ENCODE data around the gene TCERG1.
"Not testable (repeated sequence)": the region's sequence is repeated elsewhere in the genome, so short reads cannot be mapped to it uniquely, and the experiment has no call there.

The TCERG1 gene

GRCh38 chr5:146549615-146550014 lies 102.5 kb downstream of the TCERG1 start:
- Histone ChIP-seq H3K27ac (no peak overlapping the region), H3K9me3 (ENCODE audit: low read depth, low read length) (no peaks in the 10 kb centered on the region), H3K36me3 (ENCODE audit: insufficient read depth, low read length) (no peaks in the 10 kb centered on the region), H3K9ac (ENCODE audit: insufficient read length) (no peak overlapping the region), H3K4me3 (no peak overlapping the region)
- DNase-seq (ENCODE audit: low read depth, low spot score) = no peak
- TF ChIP-seq POLR2AphosphoS5 (IDR thresholded peaks at IDR 0.05; ENCODE audit: borderline replicate concordance, low read depth, low read length) (no peak), FOXP2 (optimal IDR thresholded peaks at IDR 0.05; ENCODE audit: control extremely low read depth, extremely low read length, insufficient read depth) (no peak), EZH2 (IDR thresholded peaks at IDR 0.05) (no peak)

GRCh38 chr5:146553446-146553845 lies 106.3 kb downstream of the TCERG1 start:
- TF ChIP-seq EZH2 (IDR thresholded peaks at IDR 0.05) = no peak
- no peak for TF ChIP-seq POLR2AphosphoS5 (IDR thresholded peaks at IDR 0.05; ENCODE audit: borderline replicate concordance, low read depth, low read length)
- TF ChIP-seq FOXP2 (optimal IDR thresholded peaks at IDR 0.05; ENCODE audit: control extremely low read depth, extremely low read length, insufficient read depth) = no peak
- H3K9me3 ChIP-seq (ENCODE audit: low read depth, low read length) = no peaks in the 10 kb centered on the region
- no peak for DNase-seq (ENCODE audit: low read depth, low spot score)
- H3K4me3 ChIP-seq = no peak overlapping the region
- no peak overlapping the region for H3K9ac ChIP-seq (ENCODE audit: insufficient read length)
- no peak overlapping the region for H3K27ac ChIP-seq
- H3K36me3 ChIP-seq (ENCODE audit: insufficient read depth, low read length) = no peaks in the 10 kb centered on the region

GRCh38 chr5:146556884-146557283 lies 109.8 kb downstream of the TCERG1 start:
- not testable (repeated sequence) for H3K9me3 ChIP-seq (ENCODE audit: low read depth, low read length); H3K9ac ChIP-seq (ENCODE audit: insufficient read length); H3K36me3 ChIP-seq (ENCODE audit: insufficient read depth, low read length); H3K4me3 ChIP-seq; H3K27ac ChIP-seq; DNase-seq (ENCODE audit: low read depth, low spot score)

- Histone ChIP-seq H3K9ac (ENCODE audit: insufficient read length) (no peak overlapping the region), H3K36me3 (ENCODE audit: insufficient read depth, low read length) (no peaks in the 10 kb centered on the region), H3K4me3 (no peak overlapping the region), H3K9me3 (ENCODE audit: low read depth, low read length) (no peaks in the 10 kb centered on the region), H3K27ac (no peak overlapping the region)
- DNase-seq (ENCODE audit: low read depth, low spot score) = no peak
- no peak for TF ChIP-seq FOXP2 (optimal IDR thresholded peaks at IDR 0.05; ENCODE audit: control extremely low read depth, extremely low read length, insufficient read depth)
- TF ChIP-seq EZH2 (IDR thresholded peaks at IDR 0.05) = no peak
- no peak for TF ChIP-seq POLR2AphosphoS5 (IDR thresholded peaks at IDR 0.05; ENCODE audit: borderline replicate concordance, low read depth, low read length)
Measured at GRCh38 chr5:146560205-146560812, 113.2 kb downstream of the TCERG1 start.
